ENCODE results near the gene FBXL16.

GRCh38 chr16:721765-722540 lies 16.4 kb upstream of the FBXL16 start:
- TF ChIP-seq POLR2A (IDR thresholded peaks at IDR 0.05) (no peak), CTCF (IDR thresholded peaks at IDR 0.05) (no peak)
